ENCODE results near the gene C20orf202.

GRCh38 chr20:1174787-1175186, 28.5 kb upstream of the C20orf202 start:
- TF ChIP-seq POLR2AphosphoS5 (IDR thresholded peaks at IDR 0.05; ENCODE audit: low read depth, low read length) (no peak), SIN3A (IDR thresholded peaks at IDR 0.05; ENCODE audit: borderline replicate concordance, insufficient read depth, low read length) (no peak), REST (IDR thresholded peaks at IDR 0.05; ENCODE audit: insufficient read depth in 1 of 2, low read depth in 2 of 2, low read length in 2 of 2) (no peak)

Data from PFSK-1 (cell line).